HG02798 (cell line): ENCODE data around the gene REM2.

Source experiments
- ATAC-seq: cut with Tn5 transposase; IDR thresholded peaks from one replicate; pipeline ENCODE4 v1.9.1; 2021; ENCODE audit warnings: mild to moderate bottlenecking; ENCODE audit not compliant: unreplicated experiment, poor library complexity

Gene REM2

GRCh38 chr14:22926316-22926715 lies 43.3 kb downstream of the REM2 start:
- no peak for ATAC-seq

- ATAC-seq: no peak
These were observed 45.4 kb downstream of the REM2 start for GRCh38 chr14:22928237-22929103.

DNA sequence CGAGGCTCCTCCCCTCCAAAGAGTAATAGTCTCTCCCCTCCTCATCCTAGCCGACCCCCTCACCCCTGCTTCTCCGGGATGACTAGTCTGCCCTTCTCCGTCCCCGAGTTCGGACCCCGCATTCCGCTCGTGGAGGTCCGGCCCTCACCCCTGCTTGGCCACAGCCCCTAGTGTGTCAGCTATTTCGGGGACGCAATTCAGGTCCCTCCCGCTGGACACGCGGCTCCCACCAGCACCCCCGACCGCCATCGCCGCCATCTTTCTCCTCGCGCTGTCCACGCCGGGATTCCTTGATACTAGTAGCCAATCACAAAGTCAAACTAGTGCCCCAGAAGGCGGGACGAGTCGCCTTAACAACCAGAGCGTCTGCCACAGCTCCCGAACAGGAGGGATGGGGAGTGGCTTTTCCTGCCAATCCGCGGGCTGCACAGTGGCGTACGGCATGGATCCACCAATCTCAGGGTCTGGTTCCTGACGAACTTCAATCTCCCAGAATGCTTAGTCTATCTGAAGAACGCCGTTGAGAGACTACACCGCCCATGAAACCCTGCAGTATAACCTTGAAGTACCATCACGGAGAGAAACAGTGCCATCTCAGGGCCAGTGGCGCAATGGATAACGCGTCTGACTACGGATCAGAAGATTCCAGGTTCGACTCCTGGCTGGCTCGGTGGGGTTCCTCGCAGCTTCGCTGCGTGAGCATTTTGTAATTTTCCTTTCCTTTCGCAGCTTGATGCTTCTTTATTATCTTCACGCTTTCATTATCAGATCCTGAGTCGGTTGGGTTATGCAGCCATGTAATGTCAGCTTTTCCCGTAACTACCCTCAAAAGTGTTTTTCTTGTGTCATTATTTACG lies 46.3 kb downstream of the REM2 start, which contains the start of gene PRMT5:
TSS of gene PRMT5 (minus strand) at position 273 of the 857 bp plus-strand sequence. CDS start at position 258, 15 bp downstream.
- peak; percentile 92 for ATAC-seq

GRCh38 chr14:22929961-22930364 lies 46.9 kb downstream of the REM2 start:
- no peak for ATAC-seq

GRCh38 chr14:22932146-22932545 lies 49.1 kb downstream of the REM2 start:
- ATAC-seq: no peak

GRCh38 chr14:22935156-22935555 lies 52.1 kb downstream of the REM2 start:
- ATAC-seq: no peak
